ENCODE measurements around the gene NDUFS1.
"Not testable (repeated sequence)": the region's sequence is repeated elsewhere in the genome, so short reads cannot be mapped to it uniquely, and the experiment has no call there.

The NDUFS1 gene

GRCh38 chr2:206159346-206160124 lies at the start of gene NDUFS1, which contains the start of gene EEF1B2:
TSS of gene NDUFS1 (minus strand) at chr2:206159444. CDS start at chr2:206153678, 5,766 bp downstream.
TSS of gene EEF1B2 (plus strand) at chr2:206159895. CDS start at chr2:206159980, 85 bp downstream.
- peak within 1 kb of the TSS; percentile 92 for H3K27ac ChIP-seq
- TF ChIP-seq, protein P1, sequence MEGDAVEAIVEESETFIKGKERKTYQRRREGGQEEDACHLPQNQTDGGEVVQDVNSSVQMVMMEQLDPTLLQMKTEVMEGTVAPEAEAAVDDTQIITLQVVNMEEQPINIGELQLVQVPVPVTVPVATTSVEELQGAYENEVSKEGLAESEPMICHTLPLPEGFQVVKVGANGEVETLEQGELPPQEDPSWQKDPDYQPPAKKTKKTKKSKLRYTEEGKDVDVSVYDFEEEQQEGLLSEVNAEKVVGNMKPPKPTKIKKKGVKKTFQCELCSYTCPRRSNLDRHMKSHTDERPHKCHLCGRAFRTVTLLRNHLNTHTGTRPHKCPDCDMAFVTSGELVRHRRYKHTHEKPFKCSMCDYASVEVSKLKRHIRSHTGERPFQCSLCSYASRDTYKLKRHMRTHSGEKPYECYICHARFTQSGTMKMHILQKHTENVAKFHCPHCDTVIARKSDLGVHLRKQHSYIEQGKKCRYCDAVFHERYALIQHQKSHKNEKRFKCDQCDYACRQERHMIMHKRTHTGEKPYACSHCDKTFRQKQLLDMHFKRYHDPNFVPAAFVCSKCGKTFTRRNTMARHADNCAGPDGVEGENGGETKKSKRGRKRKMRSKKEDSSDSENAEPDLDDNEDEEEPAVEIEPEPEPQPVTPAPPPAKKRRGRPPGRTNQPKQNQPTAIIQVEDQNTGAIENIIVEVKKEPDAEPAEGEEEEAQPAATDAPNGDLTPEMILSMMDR (conservative IDR thresholded peaks at IDR 0.05) = no peak

GRCh38 chr2:206208900-206209299 lies 49.7 kb upstream of the NDUFS1 start:
- TF ChIP-seq, protein P1 (conservative IDR thresholded peaks at IDR 0.05) = no peak
- no peak overlapping the region for H3K27ac ChIP-seq

DNA sequence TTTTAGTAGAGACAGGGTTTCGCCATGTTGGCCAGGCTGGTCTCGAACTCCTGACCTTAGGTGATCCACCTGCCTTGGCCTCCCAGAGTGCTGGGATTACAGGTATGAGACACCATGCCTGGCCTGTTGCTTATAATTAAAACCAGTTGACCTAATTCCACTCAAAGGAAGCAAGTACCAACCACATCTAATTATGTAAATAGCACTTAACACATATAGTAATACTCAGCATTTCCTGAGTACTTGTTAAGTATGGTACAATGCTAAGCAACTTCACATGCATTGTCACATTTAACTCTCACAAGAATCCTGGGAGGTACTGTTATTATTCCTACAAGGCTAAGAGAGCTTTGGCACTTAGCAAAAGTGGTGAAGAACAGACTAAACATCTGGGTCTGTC lies 48.1 kb upstream of the NDUFS1 start:
- H3K27ac ChIP-seq = not testable (repeated sequence)

DNA sequence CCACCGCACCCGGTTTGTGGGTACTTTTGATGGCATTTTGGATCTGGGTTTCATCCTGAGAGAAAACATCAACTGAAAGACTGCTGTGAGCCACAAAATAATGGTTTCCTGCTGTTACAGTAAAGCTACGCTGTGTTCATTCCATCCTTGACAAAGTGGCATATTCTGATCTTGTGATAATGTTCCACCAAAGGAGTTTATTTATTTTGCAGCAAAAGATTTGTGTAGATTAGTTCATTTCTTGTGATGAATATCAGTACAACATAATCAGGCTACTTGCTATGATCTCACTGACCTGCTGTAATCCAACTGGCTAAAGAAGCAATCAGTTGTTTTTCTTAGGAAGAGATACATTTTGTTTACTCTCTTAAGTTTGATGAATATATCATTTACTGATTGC lies 45.5 kb upstream of the NDUFS1 start:
- TF ChIP-seq, protein P1 (conservative IDR thresholded peaks at IDR 0.05) = no peak
- no peak overlapping the region for H3K27ac ChIP-seq

DNA sequence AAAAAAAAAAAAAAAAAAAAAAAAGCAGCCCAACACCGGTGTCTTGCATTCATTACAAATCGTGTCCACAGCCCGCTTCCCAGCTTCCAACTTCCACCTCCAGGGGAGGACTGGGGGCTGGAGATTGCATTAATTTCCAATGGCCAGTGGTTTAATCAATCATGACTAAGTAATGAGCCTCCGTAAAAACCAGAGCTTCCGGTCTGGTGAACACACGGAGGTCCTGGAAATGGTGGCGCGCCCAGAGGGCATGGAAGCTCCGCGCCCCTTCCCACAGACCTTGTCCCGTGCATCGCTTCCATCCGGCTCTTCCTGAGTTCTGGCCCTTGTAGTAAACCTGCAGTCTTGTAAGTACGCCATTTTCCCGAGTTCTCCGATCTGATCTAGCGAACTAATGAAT lies 44.1 kb upstream of the NDUFS1 start:
- TF ChIP-seq, protein P1 (conservative IDR thresholded peaks at IDR 0.05) = no peak

GRCh38 chr2:206202446-206202845 lies 43.2 kb upstream of the NDUFS1 start:
- no peak overlapping the region for H3K27ac ChIP-seq
- TF ChIP-seq, protein P1 (conservative IDR thresholded peaks at IDR 0.05) = no peak

More for the DNA sequence above, 44.1 kb upstream of the NDUFS1 start:
- H3K27ac ChIP-seq = no peak overlapping the region

DNA sequence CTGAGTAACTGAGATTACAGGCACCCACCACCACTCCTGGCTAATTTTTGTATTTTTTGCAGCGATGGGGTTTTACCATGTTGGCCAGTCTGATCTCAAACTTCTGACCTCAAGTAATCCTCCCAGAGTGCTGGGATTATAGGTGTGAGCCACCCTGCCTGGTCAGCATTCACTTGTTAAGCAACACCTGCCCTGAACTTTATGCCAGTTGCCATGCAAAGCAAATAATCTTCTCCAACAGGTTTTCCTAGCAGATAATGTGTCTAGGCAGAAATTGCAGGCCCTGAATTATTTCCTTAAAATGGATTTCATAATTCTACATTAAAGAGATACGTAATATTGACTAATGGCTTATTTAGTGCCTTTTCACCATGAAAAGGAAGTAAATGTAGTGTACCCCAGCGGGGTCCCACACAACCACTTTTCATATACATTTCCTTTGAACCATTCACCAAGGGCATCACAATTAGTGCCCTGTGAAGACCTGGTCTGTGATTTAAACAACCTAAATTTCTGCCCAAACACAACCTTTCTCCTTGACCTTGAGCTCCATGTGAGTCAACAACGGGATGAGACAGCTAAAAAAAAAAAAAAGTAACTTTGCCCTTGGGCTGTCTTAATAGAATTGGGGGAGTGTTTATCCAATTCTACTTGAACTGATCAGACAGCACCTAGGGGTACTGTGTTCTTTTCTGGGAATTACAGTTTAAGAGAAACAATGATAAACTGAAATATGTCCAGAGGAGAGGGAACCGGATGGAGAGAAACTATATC lies 42.0 kb upstream of the NDUFS1 start:
- no peak overlapping the region for H3K27ac ChIP-seq
- TF ChIP-seq, protein P1 (conservative IDR thresholded peaks at IDR 0.05) = no peak
